Glomerular visceral epithelial cell (primary cell): ENCODE data around the gene AAMP.

Experiments
- DNase-seq: peaks from one replicate; pipeline ENCODE4 v3.0.0-alpha.2; 2016; ENCODE audit errors: extremely low spot score

The AAMP gene

GRCh38 chr2:218293715-218294429, 23.9 kb upstream of the AAMP start:
- no peak for DNase-seq

GRCh38 chr2:218292048-218293014, 22.4 kb upstream of the AAMP start, which contains the start of gene TMBIM1:
TSS of gene TMBIM1 (minus strand) at chr2:218292503. CDS start at chr2:218282141, 10,362 bp downstream.
- DNase-seq = peak; percentile 80

- peak; percentile 29 for DNase-seq
These were observed 21.5 kb upstream of the AAMP start for GRCh38 chr2:218291318-218292047.

GRCh38 chr2:218290316-218291261, 20.7 kb upstream of the AAMP start:
- peak; percentile 29 for DNase-seq

- peak; percentile 24 for DNase-seq
These were observed 19.8 kb upstream of the AAMP start for GRCh38 chr2:218289639-218290315.

- peak; percentile 91 for DNase-seq
These were observed 16.9 kb upstream of the AAMP start for GRCh38 chr2:218286570-218287459.

GRCh38 chr2:218285604-218286003, 15.7 kb upstream of the AAMP start:
- peak; percentile 21 for DNase-seq

- peak; percentile 84 for DNase-seq
These were observed 14.3 kb upstream of the AAMP start for GRCh38 chr2:218284106-218284811.

- DNase-seq = peak; percentile 88
These were observed 12.4 kb upstream of the AAMP start for GRCh38 chr2:218282173-218282991.

GRCh38 chr2:218281449-218281848, 11.5 kb upstream of the AAMP start:
- DNase-seq = peak; percentile 38

- DNase-seq = no peak
These were observed 10.4 kb upstream of the AAMP start for GRCh38 chr2:218280260-218280870.

- no peak for DNase-seq
These were observed 8.8 kb upstream of the AAMP start for GRCh38 chr2:218278531-218279360.

- DNase-seq = no peak
These were observed 8.0 kb upstream of the AAMP start for GRCh38 chr2:218277921-218278320.

- no peak for DNase-seq
These were observed 7.2 kb upstream of the AAMP start for GRCh38 chr2:218276986-218277755.

GRCh38 chr2:218275371-218276072, 5.6 kb upstream of the AAMP start:
- no peak for DNase-seq
